Measurements from ENCODE around the gene ATXN1. TPM values are rescaled to one million over a fixed set of nuclear protein-coding genes. Genes with fewer than 3 reads are reported as not detected.

ATXN1 gene
- total RNA-seq, 1 experiment from 2014 or later = 27.0 TPM

GRCh38 chr6:16473184-16473907 lies 287.9 kb downstream of the ATXN1 start:
- intact Hi-C loops (cut with micrococcal nuclease) = no loop called here
- Histone ChIP-seq H3K4me2 (ENCODE audit: low read length) (no peak overlapping the region), H4K20me1 (ENCODE audit: low read length) (0 out of 2 replicates have a peak, but pooled peaks cover 3% of the 10 kb centered on the region), H3K27me3 (ENCODE audit: low read length) (no peaks in the 10 kb centered on the region), H3K4me1 (ENCODE audit: insufficient read depth, low read length) (peaks cover 11% of the 10 kb centered on the region), H3K9ac (ENCODE audit: low read length) (no peak overlapping the region), H3K27ac (ENCODE audit: low read length) (no peak overlapping the region), H3K4me3 (ENCODE audit: low read length) (no peak overlapping the region), H3F3A (ENCODE audit: low read length, unreplicated experiment) (no peaks in the 10 kb centered on the region), H3K36me3 (ENCODE audit: low read depth, low read length) (no peaks in the 10 kb centered on the region), H3K79me2 (ENCODE audit: low read length) (no peaks in the 10 kb centered on the region), H3K9me2 (replicated peaks; ENCODE audit: low read length) (no peaks in the 10 kb centered on the region), H2AFZ (ENCODE audit: low read length) (no peak overlapping the region), H3K9me3 (ENCODE audit: low read length) (no peaks in the 10 kb centered on the region)
- ChIA-PET CTCF (no interaction called here), POLR2A (ENCODE audit: unreplicated experiment) (no interaction called here)
- ATAC-seq (no peak), DNase-seq (no peak)
- TF ChIP-seq EZH2 (IDR thresholded peaks at IDR 0.05; ENCODE audit: low read length, unreplicated experiment) (no peak), EZH2phosphoT487 (IDR thresholded peaks at IDR 0.05; ENCODE audit: borderline replicate concordance, low read length) (no peak), CTCF (conservative IDR thresholded peaks at IDR 0.05; ENCODE audit: low read depth, low read length) (no peak)
- BruUV-seq (replicated peaks) = no TSS peak

- TF ChIP-seq CTCF (conservative IDR thresholded peaks at IDR 0.05; ENCODE audit: low read depth, low read length) (no peak), EZH2 (IDR thresholded peaks at IDR 0.05; ENCODE audit: low read length, unreplicated experiment) (no peak), EZH2phosphoT487 (IDR thresholded peaks at IDR 0.05; ENCODE audit: borderline replicate concordance, low read length) (no peak)
These were observed 288.8 kb downstream of the ATXN1 start for GRCh38 chr6:16472349-16473069.

More at GRCh38 chr6:16472349-16473069, 288.8 kb downstream of the ATXN1 start:
- POLR2A ChIA-PET (ENCODE audit: unreplicated experiment) = no interaction called here
- Histone ChIP-seq H2AFZ (ENCODE audit: low read length) (no peak overlapping the region), H3K9ac (ENCODE audit: low read length) (no peak overlapping the region), H3K27me3 (ENCODE audit: low read length) (no peaks in the 10 kb centered on the region), H3K9me3 (ENCODE audit: low read length) (no peaks in the 10 kb centered on the region), H3F3A (ENCODE audit: low read length, unreplicated experiment) (no peaks in the 10 kb centered on the region), H3K9me2 (replicated peaks; ENCODE audit: low read length) (no peaks in the 10 kb centered on the region), H4K20me1 (ENCODE audit: low read length) (0 out of 2 replicates have a peak, but pooled peaks cover 3% of the 10 kb centered on the region), H3K4me2 (ENCODE audit: low read length) (peak overlapping the region; percentile 24; the same call in 1 of the 2 replicates), H3K4me1 (ENCODE audit: insufficient read depth, low read length) (peaks cover 11% of the 10 kb centered on the region), H3K79me2 (ENCODE audit: low read length) (no peaks in the 10 kb centered on the region), H3K4me3 (ENCODE audit: low read length) (no peak overlapping the region), H3K36me3 (ENCODE audit: low read depth, low read length) (no peaks in the 10 kb centered on the region), H3K27ac (ENCODE audit: low read length) (peak overlapping the region; percentile 12; the same call in 1 of the 2 replicates)
- ATAC-seq (peak; percentile 92), DNase-seq (peak; percentile 73)
- CTCF ChIA-PET = no interaction called here
- intact Hi-C loops (cut with micrococcal nuclease) = no loop called here
- no TSS peak for BruUV-seq (replicated peaks)

All from PC-3 (cell line).